Measurements from ENCODE around the gene PSMD9. TPM values are rescaled to one million over a fixed set of nuclear protein-coding genes. Genes with fewer than 3 reads are reported as not detected.

PSMD9 gene
- 36.6 TPM for total RNA-seq
- long read RNA-seq, transcript PSMD9-207 (6 exons, 2,784 nt), result major isoform, 68 of 81 reads
- long read RNA-seq, transcript PSMD9-201 (6 exons, 2,307 nt), result minor isoform, 5 of 81 reads
- long read RNA-seq, partial matches to known transcripts, result 1 of 81 reads
- long read RNA-seq, other reads (novel, unspliced or antisense), result 3 of 81 reads

- peak within 1 kb of the TSS; percentile 71 for H3K4me3 ChIP-seq
- H3K27me3 ChIP-seq (ENCODE audit: low read depth), result no peaks in the 10 kb centered on the region
- no peaks in the 10 kb centered on the region for H3K9me3 ChIP-seq
- DNase-seq (peak; percentile 98), ATAC-seq (peak; percentile 100)
- peaks cover 16% of the 10 kb centered on the region for H3K36me3 ChIP-seq
- peaks cover 19% of the 10 kb centered on the region for H3K4me1 ChIP-seq
- intact Hi-C loops (cut with DNase I), result no loop called here
- peak within 1 kb of the TSS; percentile 92 for H3K27ac ChIP-seq
- TF ChIP-seq CTCF (IDR thresholded peaks at IDR 0.05), result peak; percentile 64
Observed at GRCh38 chr12:121888478-121889273, at the start of gene PSMD9. Gene PSMD9, plus strand, starts transcription at chr12:121888790. Its CDS starts 67 bp downstream, at chr12:121888857.

- ATAC-seq (peak; percentile 99 to 100), DNase-seq (peak; percentile 100)
- Histone ChIP-seq H3K27me3 (ENCODE audit: low read depth) (no peaks in the 10 kb centered on the region), H3K9me3 (no peaks in the 10 kb centered on the region), H3K4me1 (peaks cover 9% of the 10 kb centered on the region), H3K36me3 (no peaks in the 10 kb centered on the region), H3K4me3 (peak overlapping the region; percentile 75), H3K27ac (peak overlapping the region; percentile 80)
- TF ChIP-seq CTCF (IDR thresholded peaks at IDR 0.05), result peak; percentile 60
- intact Hi-C loops (cut with DNase I), result no loop called here
Observed at GRCh38 chr12:121839106-121839992, 49.2 kb upstream of the PSMD9 start.

- no peaks in the 10 kb centered on the region for H3K9me3 ChIP-seq
- H3K36me3 ChIP-seq, result no peaks in the 10 kb centered on the region
- H3K27me3 ChIP-seq (ENCODE audit: low read depth), result no peaks in the 10 kb centered on the region
- no peak for TF ChIP-seq CTCF (IDR thresholded peaks at IDR 0.05)
- peak overlapping the region; percentile 80 for H3K27ac ChIP-seq
- peaks cover 9% of the 10 kb centered on the region for H3K4me1 ChIP-seq
- peak overlapping the region; percentile 75 for H3K4me3 ChIP-seq
- ATAC-seq, result peak in 1 of 2 donors; percentile 1
- DNase-seq, result peak; percentile 65
- intact Hi-C loops (cut with DNase I), result no loop called here
Observed at GRCh38 chr12:121839993-121840761, 48.4 kb upstream of the PSMD9 start.

- ATAC-seq (no peak), DNase-seq (no peak)
- Histone ChIP-seq H3K27ac (no peak overlapping the region), H3K4me1 (peaks cover 9% of the 10 kb centered on the region), H3K9me3 (no peaks in the 10 kb centered on the region), H3K36me3 (no peaks in the 10 kb centered on the region), H3K4me3 (no peak overlapping the region), H3K27me3 (ENCODE audit: low read depth) (no peaks in the 10 kb centered on the region)
- TF ChIP-seq CTCF (IDR thresholded peaks at IDR 0.05), result no peak
- intact Hi-C loops (cut with DNase I), result no loop called here
Observed at GRCh38 chr12:121843236-121843982, 45.2 kb upstream of the PSMD9 start.
